ENCODE results near the gene NELL1.

Gene NELL1

GRCh38 chr11:20991471-20991870 is 322.1 kb downstream of the NELL1 start:
- DNase-seq: no peak

DNA sequence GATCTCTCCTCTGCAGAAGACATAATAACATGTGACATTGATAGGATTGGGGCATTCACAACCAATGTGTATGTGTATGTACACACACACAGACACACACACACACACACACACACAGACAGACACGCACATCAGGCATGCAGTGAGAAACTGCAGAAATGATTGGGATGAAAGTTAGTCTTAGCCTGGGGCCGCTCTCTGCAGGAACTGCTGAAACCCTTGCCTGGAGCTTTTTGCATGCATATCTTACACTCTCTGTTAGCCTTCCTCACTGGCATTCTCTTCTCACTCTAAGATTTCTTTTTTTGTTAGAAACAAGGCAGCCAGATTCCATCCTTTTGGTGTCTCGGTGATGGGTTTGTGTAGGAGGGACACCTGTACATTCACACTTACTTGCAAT is 337.9 kb downstream of the NELL1 start:
- no peak for DNase-seq

DNA sequence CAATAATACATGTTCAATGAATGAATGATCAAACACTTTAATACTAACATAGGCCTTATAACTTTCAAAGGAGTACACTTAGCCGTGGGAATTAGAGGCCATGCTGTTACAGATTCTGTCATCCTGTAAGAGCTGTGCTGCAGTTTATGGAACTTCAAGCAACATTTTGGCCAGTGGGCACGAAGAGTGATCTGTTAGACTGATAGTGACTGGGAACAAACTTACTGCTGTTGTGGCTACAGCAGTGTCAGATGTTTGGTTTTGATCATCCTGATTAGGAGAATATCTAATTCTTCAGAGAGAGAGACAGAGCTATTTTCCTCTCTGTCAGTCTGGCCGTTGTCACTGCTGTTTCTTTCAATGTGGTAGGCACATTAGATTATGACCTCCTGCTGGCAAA is 348.9 kb downstream of the NELL1 start:
- no peak for DNase-seq

- no peak for DNase-seq
These were observed 357.3 kb downstream of the NELL1 start for GRCh38 chr11:21026685-21027084.

DNA sequence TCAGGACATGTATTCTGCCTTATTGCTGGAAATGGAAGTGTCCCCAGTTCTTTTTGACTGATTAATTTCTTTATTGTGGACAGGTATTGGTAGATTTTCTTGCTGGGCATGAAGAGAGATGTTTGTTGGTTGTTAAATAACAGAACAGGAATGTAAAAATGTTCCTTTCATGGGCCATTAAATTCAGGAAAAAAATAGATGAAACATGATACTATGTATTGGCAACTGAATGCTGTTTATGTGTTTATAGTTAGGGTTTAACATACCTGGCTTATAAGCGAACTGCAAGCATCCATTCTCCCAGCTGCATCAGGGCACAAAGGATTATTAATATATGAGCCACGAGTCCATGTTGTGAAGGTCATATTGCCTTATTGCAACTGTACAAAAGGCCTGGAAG is 368.5 kb downstream of the NELL1 start:
- DNase-seq: no peak

- DNase-seq: no peak
These were observed 369.4 kb downstream of the NELL1 start for GRCh38 chr11:21038801-21039200.

DNA sequence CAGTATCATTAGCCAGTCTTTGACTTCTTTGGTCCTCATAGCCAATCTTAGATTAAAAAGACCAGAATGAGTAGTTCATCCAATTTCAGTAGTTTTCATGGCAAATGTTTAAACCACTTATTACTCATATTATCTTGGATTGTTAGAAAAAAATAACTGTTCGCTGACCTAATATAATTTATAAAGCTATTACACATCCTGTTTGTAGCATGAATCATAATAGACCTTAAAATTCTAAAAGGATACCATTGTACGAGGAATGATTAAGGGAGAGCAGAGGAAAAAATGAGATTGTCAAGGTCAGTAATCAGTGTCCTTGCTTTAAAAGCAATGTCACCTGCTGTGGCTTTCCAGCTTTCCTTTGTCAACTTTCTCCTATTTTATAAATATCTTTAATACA is 371.2 kb downstream of the NELL1 start:
- DNase-seq: no peak

GRCh38 chr11:21048626-21049025 is 379.2 kb downstream of the NELL1 start:
- DNase-seq: no peak

DNA sequence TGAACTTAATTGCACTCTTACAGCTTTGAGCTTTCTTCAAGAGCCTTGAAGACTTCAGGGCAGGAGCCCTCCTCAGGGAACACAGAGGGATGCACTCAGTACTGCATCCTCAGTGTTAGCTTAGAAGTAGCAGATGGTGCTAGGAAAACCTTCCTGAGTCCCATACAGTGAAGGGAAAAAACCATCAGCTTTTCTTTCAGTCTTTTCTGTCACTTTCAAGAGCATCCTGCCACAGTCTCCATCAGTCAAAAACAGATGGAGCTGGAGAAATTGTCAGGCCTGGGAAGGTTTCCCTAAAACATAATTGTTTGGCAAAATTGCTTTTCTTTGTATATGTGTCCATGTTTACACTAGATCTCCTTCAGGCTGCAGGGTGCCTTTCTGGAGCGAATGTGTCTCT is 384.1 kb downstream of the NELL1 start:
- DNase-seq: no peak

DNA sequence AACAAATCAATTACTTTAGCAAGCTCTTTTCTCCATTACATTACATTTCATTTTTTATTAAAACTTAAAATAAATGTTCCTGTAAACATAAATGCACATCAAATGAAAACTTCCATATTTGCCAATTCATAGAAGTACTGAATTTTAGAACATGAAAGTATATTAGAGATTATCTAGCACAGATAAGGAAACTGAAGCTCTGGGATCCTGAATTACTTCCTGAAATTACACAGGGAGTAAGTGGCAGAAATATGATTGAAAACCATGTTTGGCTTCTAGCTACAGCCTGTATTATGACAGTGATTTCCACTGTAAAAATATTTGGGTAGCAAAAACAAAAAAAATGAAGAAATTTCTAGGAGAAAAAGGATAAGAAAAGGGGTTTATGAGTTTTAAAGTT is 387.3 kb downstream of the NELL1 start:
- no peak for DNase-seq

DNA sequence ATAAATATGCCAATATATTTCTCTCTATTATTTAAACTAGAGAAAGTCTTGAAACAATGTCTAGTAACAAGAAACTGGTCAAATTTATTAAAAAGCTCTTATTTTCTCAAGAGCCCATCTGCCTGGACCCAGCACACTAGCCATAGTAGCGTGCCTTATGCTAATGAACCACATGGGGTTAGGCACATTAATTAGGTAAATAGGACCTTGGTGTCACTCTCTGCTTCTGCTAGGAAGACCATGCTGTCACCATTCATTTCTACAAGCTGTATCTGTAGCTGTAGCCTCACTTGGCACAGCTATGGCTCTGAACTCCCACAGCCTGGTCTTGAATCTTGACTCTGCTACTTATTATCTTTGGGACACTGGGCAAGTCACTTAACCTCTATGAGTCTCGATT is 390.5 kb downstream of the NELL1 start:
- DNase-seq: no peak

GRCh38 chr11:21066030-21066429 is 396.6 kb downstream of the NELL1 start:
- no peak for DNase-seq

DNA sequence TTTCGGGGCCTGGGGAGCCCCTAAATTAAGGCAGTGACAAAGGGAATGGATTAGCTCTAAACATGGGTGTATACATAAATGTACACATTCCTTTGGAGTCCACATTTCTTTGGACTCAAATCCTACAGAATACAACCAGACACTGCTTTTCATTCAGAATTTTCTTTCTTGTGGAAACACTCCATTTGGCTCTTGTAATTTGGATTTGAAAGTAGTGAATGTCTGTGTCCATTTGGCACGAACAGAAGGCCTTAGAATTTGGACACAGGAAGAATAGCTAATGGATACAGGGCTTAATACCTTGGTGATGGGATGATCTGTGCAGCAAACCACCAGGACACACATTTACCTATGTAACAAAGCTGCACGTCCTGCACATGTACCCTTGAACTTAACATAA is 399.5 kb downstream of the NELL1 start:
- DNase-seq: no peak

DNA sequence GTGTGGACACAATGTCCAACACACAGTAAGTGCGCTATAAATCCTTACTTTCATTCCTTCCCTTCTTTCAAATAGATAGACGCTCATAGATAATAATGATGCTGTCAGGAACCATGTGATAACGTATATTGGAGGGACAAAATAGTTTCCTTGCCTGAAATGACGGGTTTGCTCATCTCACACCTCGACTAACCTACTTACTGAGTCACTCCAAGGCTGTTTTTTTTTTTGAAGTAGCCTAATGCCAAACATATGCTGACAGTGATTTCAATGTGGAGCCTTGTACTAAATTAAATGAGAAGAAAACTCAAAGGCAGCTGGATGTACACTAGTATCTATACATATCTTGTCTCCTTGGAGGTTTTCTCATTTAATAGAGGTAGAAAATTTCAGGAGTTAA is 400.5 kb downstream of the NELL1 start:
- DNase-seq: no peak

- no peak for DNase-seq
These were observed 403.2 kb downstream of the NELL1 start for GRCh38 chr11:21072558-21072957.

DNA sequence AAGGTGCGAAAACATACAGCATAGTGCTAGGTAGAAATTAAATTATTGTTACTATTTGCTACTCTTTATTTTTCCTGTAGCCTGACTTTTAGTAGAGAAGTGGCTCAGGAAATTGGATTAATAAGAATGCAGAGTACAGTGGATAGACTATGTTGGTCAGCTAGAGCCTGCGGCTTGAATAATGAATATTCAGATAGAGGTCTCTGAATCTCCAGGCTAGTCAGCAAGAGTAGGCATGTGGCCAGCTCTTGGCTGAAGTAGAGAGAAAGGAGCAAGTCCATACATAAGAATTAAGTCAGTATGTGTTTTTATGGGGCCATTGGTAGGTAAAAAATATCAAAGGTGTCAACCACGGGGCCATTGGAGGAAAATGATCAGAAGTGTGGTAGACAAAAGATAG is 413.5 kb downstream of the NELL1 start:
- no peak for DNase-seq

DNA sequence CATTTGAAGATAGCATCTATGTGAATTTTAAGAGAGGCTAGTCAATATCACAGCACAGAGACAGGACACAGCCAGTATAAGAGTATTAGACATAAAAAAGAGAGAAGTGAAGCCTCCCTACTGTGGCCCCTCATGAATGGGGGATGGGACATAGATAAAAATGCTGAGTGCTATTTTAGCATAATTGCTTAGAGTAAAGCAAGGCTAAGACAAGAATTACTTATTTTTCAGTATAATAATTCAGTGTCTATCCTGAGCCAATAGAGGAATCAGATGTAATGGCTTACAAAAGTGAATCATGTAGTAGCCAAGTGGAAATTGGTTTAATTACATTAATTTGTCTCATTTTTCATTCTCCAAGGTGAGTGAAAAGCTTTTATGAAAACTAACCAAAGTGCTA is 419.5 kb downstream of the NELL1 start:
- no peak for DNase-seq

GRCh38 chr11:21104641-21105040 is 435.3 kb downstream of the NELL1 start:
- no peak for DNase-seq

DNA sequence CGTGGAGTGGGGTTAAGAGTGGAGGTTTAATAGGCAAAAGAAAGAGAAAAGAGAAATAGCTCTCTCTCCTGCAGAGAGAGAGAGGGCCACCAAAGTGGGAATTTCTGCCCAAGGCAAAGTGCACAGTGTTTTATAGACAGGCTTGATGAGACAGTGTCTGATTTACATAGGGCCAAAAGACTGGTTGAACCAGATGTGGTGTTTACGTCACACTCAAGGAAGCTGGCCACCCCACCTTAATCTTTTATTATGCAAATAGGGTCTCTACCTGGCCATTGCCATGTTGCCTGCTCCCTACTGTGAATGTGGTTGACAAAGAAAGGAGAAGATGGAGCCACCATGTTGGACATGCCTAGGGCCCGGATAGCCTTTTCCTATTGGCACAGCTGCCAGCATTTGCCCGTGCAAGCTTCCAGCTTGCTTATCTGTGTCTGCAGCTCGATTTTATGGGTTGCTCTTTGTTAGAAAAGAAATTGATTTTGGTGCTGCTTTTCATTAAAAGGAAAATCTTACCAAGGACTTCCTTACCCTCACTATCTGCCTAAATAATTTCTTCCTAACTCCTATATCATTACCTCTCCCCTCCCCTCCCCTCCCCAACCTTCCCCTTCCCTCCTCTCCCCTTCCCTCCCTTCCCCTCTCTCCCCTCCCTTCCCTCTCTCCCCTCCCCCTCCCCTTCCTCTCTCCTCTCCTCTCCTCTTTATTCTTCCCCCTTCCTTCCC is 436.0 kb downstream of the NELL1 start:
- no peak for DNase-seq

DNA sequence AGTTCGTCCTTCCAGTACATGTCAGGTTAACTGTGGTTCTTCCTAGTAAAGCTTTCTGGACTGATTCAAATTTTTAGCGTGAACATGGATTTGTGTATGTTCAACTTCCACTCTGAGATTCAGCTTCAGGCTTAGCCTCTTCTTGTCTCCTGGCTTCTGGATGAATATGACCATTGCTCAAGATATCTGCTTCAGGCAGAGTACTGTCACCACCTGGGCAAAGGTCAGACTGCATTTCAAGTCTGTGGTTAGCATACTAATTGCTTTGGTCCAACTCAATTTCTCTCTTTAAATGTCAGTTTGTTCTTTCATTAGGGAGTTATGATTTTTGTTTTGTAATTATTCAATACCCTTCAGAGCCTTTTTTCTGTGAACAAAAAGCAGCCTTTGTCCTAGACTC is 440.0 kb downstream of the NELL1 start:
- DNase-seq: no peak

DNA sequence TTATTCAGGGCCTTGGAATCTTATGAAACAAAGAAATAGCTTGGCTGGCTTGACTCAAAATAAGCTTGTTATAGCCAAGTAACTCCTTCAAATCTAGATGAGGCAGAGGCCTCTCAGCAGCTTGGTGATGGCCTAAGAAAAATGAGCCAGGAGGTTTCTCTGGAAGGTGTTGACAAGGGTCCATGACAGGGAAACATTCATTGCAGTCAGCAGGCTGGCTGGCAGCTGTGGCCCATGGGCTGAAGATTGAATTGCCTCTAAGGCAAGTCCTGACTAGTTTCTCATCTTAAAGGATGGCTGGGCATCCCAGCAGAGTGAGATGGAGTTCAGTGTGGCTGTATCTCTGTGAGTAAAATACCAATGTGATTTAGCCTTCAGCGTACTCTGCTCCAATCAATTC is 441.0 kb downstream of the NELL1 start:
- no peak for DNase-seq

GRCh38 chr11:21113876-21114275 is 444.5 kb downstream of the NELL1 start:
- DNase-seq: no peak

DNA sequence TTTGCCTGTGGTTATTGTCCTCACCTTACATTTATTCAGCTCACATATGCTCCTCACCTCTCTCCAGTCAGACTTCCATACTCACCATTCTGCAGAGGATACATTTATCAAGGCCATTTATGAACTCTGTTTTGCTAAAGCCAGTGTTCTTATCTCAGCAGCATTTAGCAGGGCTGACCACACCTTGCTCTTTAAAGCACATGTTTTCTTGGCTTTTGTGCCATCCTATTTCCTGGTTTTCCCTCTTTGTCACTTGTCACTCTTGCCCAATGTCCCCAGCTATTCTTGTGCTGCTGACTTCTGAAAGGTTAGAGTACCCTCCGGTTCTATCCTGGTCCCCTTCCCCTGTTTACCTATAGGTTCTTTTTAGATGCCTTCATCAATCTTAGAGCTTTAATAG is 446.6 kb downstream of the NELL1 start:
- no peak for DNase-seq

DNA sequence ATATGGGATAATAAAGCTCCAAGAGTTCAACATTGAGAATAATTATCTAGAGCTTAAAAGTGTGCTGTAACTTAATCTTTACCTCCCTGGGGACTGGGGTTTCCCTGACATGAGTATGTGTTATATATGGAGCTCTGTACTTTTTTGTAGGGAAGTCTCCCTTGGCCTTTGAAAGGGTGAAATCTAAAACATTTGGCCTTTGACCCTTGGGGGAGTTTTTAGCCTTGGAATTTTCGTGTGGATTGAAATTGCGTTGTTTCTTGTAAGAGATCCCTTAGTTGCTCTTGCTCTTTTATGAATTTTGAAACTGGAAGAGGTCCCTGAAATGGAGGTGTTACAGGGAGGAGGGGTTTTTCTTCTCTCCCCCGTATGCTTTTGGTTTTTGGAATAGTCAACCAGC is 450.0 kb downstream of the NELL1 start:
- no peak for DNase-seq

DNA sequence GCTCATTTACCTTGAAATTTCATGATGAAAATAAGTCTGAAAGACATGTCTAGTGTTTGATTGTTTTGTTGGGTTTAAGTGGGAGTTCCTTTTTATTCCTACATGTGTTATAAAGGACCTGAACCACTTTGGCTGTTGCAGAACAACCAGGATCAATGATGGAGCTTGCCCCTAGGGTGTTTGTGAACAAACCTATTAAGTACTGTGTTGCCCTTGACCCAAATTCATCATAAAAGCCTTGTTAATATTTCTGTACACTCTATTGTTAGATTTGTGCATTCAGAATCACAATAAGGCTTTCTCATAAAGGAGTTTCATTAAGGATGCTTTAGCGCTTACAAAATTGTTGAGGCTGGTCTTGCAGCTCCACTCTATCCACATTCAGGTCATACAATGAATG is 452.6 kb downstream of the NELL1 start:
- DNase-seq: no peak

DNA sequence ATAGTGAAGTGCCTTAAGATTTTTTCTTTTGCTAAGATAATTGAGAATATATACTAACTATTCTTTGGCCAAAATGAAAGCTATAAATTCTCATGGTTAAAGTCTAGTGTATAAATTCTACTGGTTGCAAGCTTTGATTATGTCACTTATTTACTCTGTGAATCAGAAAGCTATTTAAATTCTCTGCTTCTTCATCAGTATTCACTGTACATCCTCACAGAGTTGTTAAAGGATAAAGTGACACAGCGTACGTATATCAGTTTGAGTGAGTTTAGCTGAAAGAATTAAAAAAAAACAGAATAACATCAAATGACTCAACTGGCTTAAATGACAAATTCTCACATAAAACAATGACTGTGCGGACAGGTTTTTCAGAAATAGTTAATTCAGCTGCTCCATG is 453.1 kb downstream of the NELL1 start:
- DNase-seq: no peak
